Activated naive CD4-positive, alpha-beta T cell treated with Interleukin-2 at 50 U/mL for 16 hours (primary cell): ENCODE results near the gene CAPZA1.

Experiments used
- DNase-seq: peaks from one replicate; pipeline ENCODE4 v3.0.0-alpha.2; 2020

The CAPZA1 gene

GRCh38 chr1:112702420-112703261 is 83.0 kb downstream of the CAPZA1 start:
- no peak for DNase-seq

- no peak for DNase-seq
These were observed 84.1 kb downstream of the CAPZA1 start for GRCh38 chr1:112703706-112704105.

- peak; percentile 27 for DNase-seq
These were observed 84.8 kb downstream of the CAPZA1 start for GRCh38 chr1:112704391-112704933.

- DNase-seq: peak; percentile 32
These were observed 85.4 kb downstream of the CAPZA1 start for GRCh38 chr1:112704934-112705627.

GRCh38 chr1:112706505-112707220 is 87.0 kb downstream of the CAPZA1 start, which contains the start of gene RHOC:
Gene RHOC (minus strand): TSS chr1:112707127. CDS start chr1:112703799, 3,328 bp downstream.
- peak; percentile 42 for DNase-seq

- peak; percentile 71 for DNase-seq
These were observed 87.8 kb downstream of the CAPZA1 start for GRCh38 chr1:112707221-112708001.

GRCh38 chr1:112708002-112708448 is 88.4 kb downstream of the CAPZA1 start:
- DNase-seq: no peak

- DNase-seq: no peak
These were observed 88.9 kb downstream of the CAPZA1 start for GRCh38 chr1:112708489-112708888.

GRCh38 chr1:112710159-112710558 is 90.5 kb downstream of the CAPZA1 start:
- no peak for DNase-seq

GRCh38 chr1:112710586-112710985 is 91.0 kb downstream of the CAPZA1 start:
- DNase-seq: no peak

GRCh38 chr1:112711041-112711440 is 91.4 kb downstream of the CAPZA1 start:
- DNase-seq: no peak

- no peak for DNase-seq
These were observed 92.0 kb downstream of the CAPZA1 start for GRCh38 chr1:112711670-112712069.

GRCh38 chr1:112712191-112712590 is 92.6 kb downstream of the CAPZA1 start:
- no peak for DNase-seq

GRCh38 chr1:112712701-112713128 is 93.1 kb downstream of the CAPZA1 start:
- DNase-seq: no peak

GRCh38 chr1:112713466-112714312 is 94.1 kb downstream of the CAPZA1 start:
- no peak for DNase-seq

- peak; percentile 21 for DNase-seq
These were observed 95.0 kb downstream of the CAPZA1 start for GRCh38 chr1:112714313-112715263.

- peak; percentile 100 for DNase-seq
These were observed 95.8 kb downstream of the CAPZA1 start, which contains the start of gene PPM1J for GRCh38 chr1:112715264-112716053. Gene PPM1J (minus strand): TSS chr1:112715332. CDS start chr1:112715301, 31 bp downstream.

GRCh38 chr1:112716133-112716720 is 96.6 kb downstream of the CAPZA1 start:
- peak; percentile 82 for DNase-seq
